K562 (cell line): ENCODE measurements around the gene IDH2. TPM values are rescaled to one million over a fixed set of nuclear protein-coding genes. Genes with fewer than 3 reads are reported as not detected.

ENCODE experiments used
- ATAC-seq: fragments of 200-7000 bp; cut with Tn5 transposase; 3 replicates; pipeline ENCODE4 v1.9.1; 2020; ENCODE audit warnings: moderate library complexity
- BruUV-seq: library from RNA; stranded (reverse); fragments of 400-500 nt; replicated peaks from 2 replicates; lab custom pipeline; 2021; lab: Mats Ljungman, UMichigan
- CTCF ChIA-PET: fragments of 300-600 bp; formaldehyde crosslinking; extraction: SDS; loops from one replicate; lab custom pipeline; 2021; ENCODE audit warnings: low intra/inter-chr PET ratio; lab: Yijun Ruan, JAX
- POLR2A ChIA-PET: fragments of 300-600, 350-650 bp; sonication (Branson Sonifier 250); formaldehyde crosslinking; extraction: SDS; loops from one replicate; lab custom pipeline; 2021; ENCODE audit warnings: antibody characterized with exemption, inconsistent platforms; lab: Yijun Ruan, JAX
- DNase-seq, 4 experiments: peaks; one replicate each; pipeline versions ENCODE4 v3.0.0 to v3.0.0-alpha.2; 2011 to 2018; ENCODE audit warnings: low spot score in 3 of 4, mixed read lengths in 3 of 4; ENCODE audit errors: extremely low read depth in 1 of 4
- FAIRE-seq: peaks from 2 replicates; lab custom pipeline; 2011; peaks lifted over from hg19 to GRCh38; lab: Jason Lieb, UNC
- H2AFZ ChIP-seq: 2 replicates; pipeline ENCODE4 v1.6.0; 2011; ENCODE audit warnings: low read depth, low read length, control low read depth, inconsistent platforms
- H3K27ac ChIP-seq: fragments of 200-600 bp; 3 replicates; pipeline ENCODE4 v1.8.0; 2011; ENCODE audit warnings: low read depth, mild to moderate bottlenecking, control low read depth, inconsistent platforms, low read length, moderate library complexity, mixed read lengths; ENCODE audit errors: extremely low read depth
- H3K27me3 ChIP-seq, 2 experiments: fragments of 300-600 bp in 1 of 2; 2 replicates in 1 of 2; 3 replicates in 1 of 2; pipeline versions ENCODE4 v1.6.0 to v1.8.0; 2011; ENCODE audit warnings: inconsistent platforms in 2 of 2, low read length in 2 of 2, mild to moderate bottlenecking in 1 of 2, mixed read lengths in 1 of 2, moderate library complexity in 1 of 2; ENCODE audit not compliant: control insufficient read depth in 2 of 2, insufficient read depth in 2 of 2
- H3K36me3 ChIP-seq: fragments of 300-600 bp; 3 replicates; pipeline ENCODE4 v1.8.0; 2011; ENCODE audit warnings: mild to moderate bottlenecking, low read length, inconsistent platforms; ENCODE audit not compliant: control insufficient read depth, insufficient read depth
- H3K4me1 ChIP-seq, 2 experiments: fragments of 200-600 bp in 1 of 2; replicated peaks in 1 of 2; 2 replicates in 1 of 2; 3 replicates in 1 of 2; pipeline versions ENCODE4 v1.5.1 to v1.8.0; 2011; ENCODE audit warnings: inconsistent platforms in 2 of 2, low read length in 2 of 2, mild to moderate bottlenecking in 1 of 2, mixed read lengths in 1 of 2, moderate library complexity in 1 of 2; ENCODE audit not compliant: control insufficient read depth in 2 of 2, insufficient read depth in 2 of 2
- H3K4me2 ChIP-seq: 2 replicates; pipeline ENCODE4 v1.6.1; 2011; ENCODE audit warnings: low read length, control low read depth, inconsistent platforms, mixed read lengths; ENCODE audit not compliant: insufficient read depth
- H3K4me3 ChIP-seq: fragments of 200-600 bp; sonication (generic), shearing (Covaris generic); 2 replicates; pipeline ENCODE4 v1.5.1; 2016; ENCODE audit warnings: control low read depth, inconsistent platforms
- H3K79me2 ChIP-seq: fragments of 200-600 bp; 3 replicates; pipeline ENCODE4 v1.8.0; 2011; ENCODE audit warnings: low read length, inconsistent platforms; ENCODE audit not compliant: control insufficient read depth, insufficient read depth
- H3K9ac ChIP-seq, 2 experiments: 2 replicates each; pipeline versions ENCODE4 v1.6.0 to v1.6.1; 2011; ENCODE audit warnings: low read depth in 2 of 2, low read length in 2 of 2, control low read depth in 1 of 2, inconsistent platforms in 1 of 2, mild to moderate bottlenecking in 1 of 2, mixed read lengths in 1 of 2; ENCODE audit not compliant: insufficient read depth in 1 of 2
- H3K9me1 ChIP-seq: one replicate; pipeline ENCODE4 v1.6.0; 2011; ENCODE audit warnings: inconsistent platforms, mild to moderate bottlenecking, low read length, moderate library complexity; ENCODE audit not compliant: control insufficient read depth, insufficient read depth
- H3K9me3 ChIP-seq: replicated peaks from 2 replicates; pipeline ENCODE4 v1.5.1; 2011; ENCODE audit warnings: low read depth, low read length, inconsistent platforms; ENCODE audit not compliant: control insufficient read depth, insufficient read depth
- H4K20me1 ChIP-seq: replicated peaks from 2 replicates; pipeline ENCODE4 v1.6.1; 2011; ENCODE audit warnings: low read length, inconsistent platforms, mixed read lengths; ENCODE audit not compliant: control insufficient read depth, insufficient read depth
- HNRNPL ChIP-seq: fragments of 200-400 bp; formaldehyde crosslinking; IDR thresholded peaks from 2 replicates; pipeline ENCODE4 v1.6.1; 2017; ENCODE audit warnings: low read depth, mild to moderate bottlenecking, low read length
- RBM25 ChIP-seq: fragments of 200-400 bp; formaldehyde crosslinking; IDR thresholded peaks from 2 replicates; pipeline ENCODE4 v1.6.1; 2018; ENCODE audit warnings: low read length, low read depth, moderate library complexity; ENCODE audit not compliant: severe bottlenecking
- SMAD3 ChIP-seq: fragments of 450-650 bp; formaldehyde crosslinking; conservative IDR thresholded peaks from 2 replicates; pipeline ENCODE4 v1.4.0; 2020; ENCODE audit warnings: mild to moderate bottlenecking
- WGBS: fragments of 100-300 bp; shearing (Covaris generic); methylation state at CpG from one replicate; pipeline ENCODE4 v1.1.6; 2016; ENCODE audit warnings: low coverage, mixed read lengths; ENCODE audit not compliant: insufficient coverage; ENCODE audit errors: missing lambda C conversion rate; 5-methylcytosine and 5-hydroxymethylcytosine counted together
- in situ Hi-C: fragments of 300-500 bp; cut with MboI; formaldehyde crosslinking; loops from 4 replicates; pipeline ENCODE4 v1.15.0; 2018; ENCODE audit warnings: inconsistent platforms, mixed read lengths
- intact Hi-C: fragments of 100-400 bp; cut with micrococcal nuclease; formaldehyde crosslinking; loops from 2 replicates; pipeline ENCODE4 v1.14.2; 2022
- polyA plus RNA-seq, 8 experiments: library from polyadenylated mRNA; depleted of rRNA in 4 of 8; stranded (reverse) in 5 of 8; unstranded in 3 of 8; fragments of >200 nt; fragmentation: Nextera tagmentation in 2 of 8; fragmentation: Illumina TruSeq in 1 of 8; extraction: Ambion mirVana in 2 of 8; extraction: Trizol in 1 of 8; gene quantifications; 2 replicates each; pipeline versions ENCODE4 v1.2.1 to v1.2.3, GENCODE V29; 2011 to 2014; ENCODE audit warnings: inconsistent platforms in 1 of 8, missing spikeins in 1 of 8
- total RNA-seq, 7 experiments: library from RNA; depleted of rRNA in 6 of 7; stranded (reverse); fragments of >200 nt in 6 of 7; fragmentation: Illumina TruSeq in 2 of 7; extraction: Trizol in 2 of 7; gene quantifications; 2 replicates each; pipeline versions ENCODE4 v1.2.1 to v1.2.3, GENCODE V29; 2011 to 2021; ENCODE audit warnings: low replicate concordance in 1 of 7

Gene IDH2
- total and polyA plus RNA-seq, 9 of the 15 experiments (the other 6 are each of a cell fraction or from before 2014, with no cell fraction given) = 0.70 to 99.9 (median 59.2) TPM

- no TSS peak for BruUV-seq
- in situ Hi-C loops = loop anchor here (10.0 kb wide), 1 partner anchor 344 kb away; the partner anchor contains the start of gene MESP1
- DNase-seq (no peak), FAIRE-seq (no peak)
- intact Hi-C loops = no loop called here
- H3K4me3 ChIP-seq = no peak overlapping the region
- H3K9ac ChIP-seq = peak overlapping the region in 1 of 2 experiments; percentile 70; a peak in 1 of 4 replicates
- no peaks in the 10 kb centered on the region for H3K9me3 ChIP-seq
- H2AFZ ChIP-seq = no peak overlapping the region
- H3K27me3 ChIP-seq = no peaks in the 10 kb centered on the region
- 83% methylated on average over 10 of the region's 10 CpGs for WGBS
- peaks cover 6% of the 10 kb centered on the region; the same call in 1 of the 2 replicates for H4K20me1 ChIP-seq
- H3K36me3 ChIP-seq = no peaks in the 10 kb centered on the region
- TF ChIP-seq RBM25 (peak; percentile 29), HNRNPL (no peak), SMAD3 (no peak)
- TF ChIP-seq, all 486 proteins: peak for 1
- CTCF ChIA-PET = interaction anchor here (0.9 kb wide), 1 partner anchor 201 kb away, joined by 4 read pairs; no protein-coding TSS in a partner anchor
- POLR2A ChIA-PET = interaction anchor here (0.7 to 1.2 kb wide), 3 partner anchors 12 to 20 kb away, joined by 3 to 6 read pairs (median 4); no protein-coding TSS in a partner anchor
- peaks cover 32 to 51% of the 10 kb centered on the region in 2 experiments; a peak in 4 of 5 replicates for H3K4me1 ChIP-seq
- peaks cover 3% of the 10 kb centered on the region for H3K9me1 ChIP-seq
- H3K27ac ChIP-seq = no peak overlapping the region
- no peak overlapping the region for H3K4me2 ChIP-seq
- peaks cover 22% of the 10 kb centered on the region for H3K79me2 ChIP-seq
- ATAC-seq = no peak
These were observed 3.0 kb downstream of the IDH2 start for GRCh38 chr15:90099072-90099867.
